WI38 (cell line): Measurements from ENCODE around the gene TNRC18.

Source experiments
- H3K4me3 ChIP-seq: 2 replicates; pipeline ENCODE4 v1.5.1; 2011; ENCODE audit warnings: low read depth, mild to moderate bottlenecking, control low read depth, low read length
- CTCF ChIP-seq: IDR thresholded peaks from 2 replicates; pipeline ENCODE4 v1.5.1; 2012; ENCODE audit warnings: low read depth, mild to moderate bottlenecking, control low read depth, low read length

Gene TNRC18

GRCh38 chr7:5352440-5353010 lies 71.1 kb downstream of the TNRC18 start:
- no peak overlapping the region for H3K4me3 ChIP-seq
- no peak for TF ChIP-seq CTCF

GRCh38 chr7:5351507-5352265 lies 71.9 kb downstream of the TNRC18 start:
- no peak for TF ChIP-seq CTCF
- no peak overlapping the region for H3K4me3 ChIP-seq

- TF ChIP-seq CTCF, result no peak
- H3K4me3 ChIP-seq, result no peak overlapping the region
These were observed 72.8 kb downstream of the TNRC18 start for GRCh38 chr7:5350600-5351385.

GRCh38 chr7:5350174-5350463 lies 73.5 kb downstream of the TNRC18 start:
- no peak for TF ChIP-seq CTCF
- no peak overlapping the region for H3K4me3 ChIP-seq

GRCh38 chr7:5349437-5350173 lies 74.0 kb downstream of the TNRC18 start:
- no peak overlapping the region for H3K4me3 ChIP-seq
- TF ChIP-seq CTCF, result no peak

GRCh38 chr7:5349005-5349380 lies 74.6 kb downstream of the TNRC18 start:
- TF ChIP-seq CTCF, result no peak
- H3K4me3 ChIP-seq, result no peak overlapping the region
